ENCODE measurements around the gene DCST1. TPM values are rescaled to one million over a fixed set of nuclear protein-coding genes. Genes with fewer than 3 reads are reported as not detected.
A peak's percentile ranks its signal among the peaks of the same experiment; 100 is the strongest.

DCST1 gene
- total RNA-seq, 1 experiment from 2014 or later = not detected

GRCh38 chr1:155012776-155013602, 20.6 kb upstream of the DCST1 start:
- Histone ChIP-seq H3K4me1 (replicated peaks) (peaks cover 14% of the 10 kb centered on the region), H3K27ac (no peak overlapping the region), H3K27me3 (replicated peaks) (no peaks in the 10 kb centered on the region), H3K9me3 (replicated peaks) (no peaks in the 10 kb centered on the region), H3K4me3 (no peak overlapping the region), H3K36me3 (peaks cover 13% of the 10 kb centered on the region)
- DNase-seq (ENCODE audit: low read depth in 1 of 2, low spot score in 2 of 2) = no peak

- no peak overlapping the region for H3K4me3 ChIP-seq
- peaks cover 13% of the 10 kb centered on the region for H3K36me3 ChIP-seq
- no peak overlapping the region for H3K27ac ChIP-seq
- peaks cover 15% of the 10 kb centered on the region for H3K4me1 ChIP-seq (replicated peaks)
- no peaks in the 10 kb centered on the region for H3K27me3 ChIP-seq (replicated peaks)
- no peak for DNase-seq (ENCODE audit: low read depth in 1 of 2, low spot score in 2 of 2)
- no peaks in the 10 kb centered on the region for H3K9me3 ChIP-seq (replicated peaks)
Observed at GRCh38 chr1:155013632-155014031, 20.0 kb upstream of the DCST1 start.

GRCh38 chr1:155014709-155015508, 18.7 kb upstream of the DCST1 start:
- DNase-seq (ENCODE audit: low read depth in 1 of 2, low spot score in 2 of 2) = no peak
- Histone ChIP-seq H3K36me3 (peaks cover 13% of the 10 kb centered on the region), H3K27ac (no peak overlapping the region), H3K27me3 (replicated peaks) (no peaks in the 10 kb centered on the region), H3K4me3 (no peak overlapping the region), H3K9me3 (replicated peaks) (no peaks in the 10 kb centered on the region), H3K4me1 (replicated peaks) (peaks cover 20% of the 10 kb centered on the region)

DNA sequence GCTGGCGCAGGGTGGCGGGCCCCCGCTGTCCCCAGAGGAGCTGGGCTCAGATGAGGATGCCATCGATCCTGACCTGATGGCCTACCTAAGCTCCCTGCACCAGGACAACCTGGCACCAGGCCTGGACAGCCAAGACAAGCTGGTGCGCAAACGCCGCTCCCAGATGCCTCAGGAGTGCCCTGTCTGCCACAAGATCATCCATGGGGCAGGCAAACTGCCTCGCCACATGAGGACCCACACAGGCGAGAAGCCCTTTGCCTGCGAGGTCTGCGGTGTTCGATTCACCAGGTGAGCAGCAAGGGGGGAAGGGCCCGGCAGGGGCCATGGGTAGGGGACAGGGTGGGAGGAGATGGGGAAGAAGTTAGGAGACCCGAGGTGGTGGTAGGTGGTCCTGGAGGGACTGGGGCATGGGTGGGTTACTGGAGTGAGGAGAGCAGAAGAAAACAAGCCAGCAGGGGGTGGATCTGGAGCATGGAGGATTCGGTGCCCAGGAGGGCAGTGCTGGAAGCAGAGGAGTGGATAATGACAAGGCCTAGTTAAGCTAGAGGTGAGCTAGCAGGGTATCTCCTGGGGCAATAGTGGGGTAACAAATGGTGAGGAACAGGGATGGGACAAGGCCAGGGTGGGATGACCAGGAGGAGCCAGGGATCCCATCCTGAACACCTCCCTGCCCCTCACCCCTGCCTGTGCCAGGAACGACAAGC, 17.9 kb upstream of the DCST1 start:
- Histone ChIP-seq H3K27ac (no peak overlapping the region), H3K36me3 (peaks cover 13% of the 10 kb centered on the region), H3K4me1 (replicated peaks) (peaks cover 20% of the 10 kb centered on the region), H3K9me3 (replicated peaks) (no peaks in the 10 kb centered on the region), H3K4me3 (no peak overlapping the region), H3K27me3 (replicated peaks) (no peaks in the 10 kb centered on the region)
- no peak for DNase-seq (ENCODE audit: low read depth in 1 of 2, low spot score in 2 of 2)

GRCh38 chr1:155016231-155016831, 17.3 kb upstream of the DCST1 start:
- Histone ChIP-seq H3K4me3 (no peak overlapping the region), H3K9me3 (replicated peaks) (no peaks in the 10 kb centered on the region), H3K27me3 (replicated peaks) (no peaks in the 10 kb centered on the region)

GRCh38 chr1:155017041-155017945, 16.3 kb upstream of the DCST1 start:
- Histone ChIP-seq H3K27ac (peak overlapping the region; percentile 59), H3K4me3 (peak overlapping the region; percentile 42)

More at GRCh38 chr1:155016231-155016831, 17.3 kb upstream of the DCST1 start:
- H3K27ac ChIP-seq = peak overlapping the region; percentile 59
- no peak for DNase-seq (ENCODE audit: low read depth in 1 of 2, low spot score in 2 of 2)
- peaks cover 13% of the 10 kb centered on the region for H3K36me3 ChIP-seq
- H3K4me1 ChIP-seq (replicated peaks) = peaks cover 20% of the 10 kb centered on the region

GRCh38 chr1:155017946-155018316, 15.7 kb upstream of the DCST1 start:
- H3K4me3 ChIP-seq = peak overlapping the region; percentile 42

More at GRCh38 chr1:155017041-155017945, 16.3 kb upstream of the DCST1 start:
- Histone ChIP-seq H3K9me3 (replicated peaks) (no peaks in the 10 kb centered on the region), H3K36me3 (peaks cover 13% of the 10 kb centered on the region), H3K27me3 (replicated peaks) (no peaks in the 10 kb centered on the region), H3K4me1 (replicated peaks) (peaks cover 20% of the 10 kb centered on the region)
- peak; percentile 92 to 94 for DNase-seq (ENCODE audit: low read depth in 1 of 2, low spot score in 2 of 2)

GRCh38 chr1:155018617-155019348, 14.8 kb upstream of the DCST1 start:
- DNase-seq (ENCODE audit: low read depth in 1 of 2, low spot score in 2 of 2) = no peak
- H3K4me1 ChIP-seq (replicated peaks) = peaks cover 20% of the 10 kb centered on the region
- H3K27ac ChIP-seq = no peak overlapping the region
- H3K36me3 ChIP-seq = peaks cover 13% of the 10 kb centered on the region
- no peaks in the 10 kb centered on the region for H3K9me3 ChIP-seq (replicated peaks)
- H3K4me3 ChIP-seq = no peak overlapping the region
- H3K27me3 ChIP-seq (replicated peaks) = no peaks in the 10 kb centered on the region

More at GRCh38 chr1:155017946-155018316, 15.7 kb upstream of the DCST1 start:
- H3K4me1 ChIP-seq (replicated peaks) = peaks cover 20% of the 10 kb centered on the region
- no peaks in the 10 kb centered on the region for H3K27me3 ChIP-seq (replicated peaks)
- H3K27ac ChIP-seq = no peak overlapping the region
- DNase-seq (ENCODE audit: low read depth in 1 of 2, low spot score in 2 of 2) = no peak
- no peaks in the 10 kb centered on the region for H3K9me3 ChIP-seq (replicated peaks)
- peaks cover 13% of the 10 kb centered on the region for H3K36me3 ChIP-seq

DNA sequence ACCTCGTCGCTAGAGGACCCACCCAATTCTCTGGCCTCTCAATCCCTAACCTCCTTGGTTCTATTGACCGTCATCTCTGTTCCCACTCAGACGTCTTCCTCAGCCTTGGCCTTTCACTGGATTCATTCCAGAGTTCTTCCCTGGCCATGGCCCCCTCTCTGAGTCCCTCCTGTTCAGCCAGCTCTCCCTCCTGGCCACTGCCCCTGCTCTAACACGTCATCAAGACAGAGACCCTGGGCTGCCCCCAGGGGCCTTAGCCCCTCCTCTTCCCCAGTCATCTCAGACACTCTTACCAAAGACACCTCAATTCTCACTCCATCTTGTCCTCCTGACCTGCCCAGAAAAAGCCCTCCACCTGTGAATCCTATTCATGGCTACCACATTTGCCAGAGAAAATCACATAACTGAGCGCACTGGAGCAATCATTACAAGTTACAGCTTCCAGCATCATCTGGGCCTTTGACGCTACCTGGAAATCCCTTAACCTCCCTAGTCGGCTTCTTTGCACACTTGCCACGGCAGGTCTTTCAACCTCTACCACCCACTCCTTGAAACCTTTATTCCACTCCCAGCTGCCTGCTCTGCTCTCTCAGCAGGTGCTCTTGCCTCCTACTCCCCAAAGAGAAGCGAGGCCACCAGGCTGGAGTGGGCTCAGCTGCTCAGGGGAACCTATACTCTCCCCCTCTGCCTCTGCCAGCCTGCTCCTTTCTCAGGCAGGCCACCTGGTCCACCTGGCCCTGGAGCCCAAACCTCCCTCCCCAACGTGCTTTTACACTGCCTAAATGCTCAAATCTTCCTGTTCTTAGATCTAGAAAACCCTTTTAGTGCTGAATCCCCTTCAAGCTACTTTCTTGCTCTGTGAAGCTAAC, 14.0 kb upstream of the DCST1 start:
- Histone ChIP-seq H3K9me3 (replicated peaks) (no peaks in the 10 kb centered on the region), H3K27ac (no peak overlapping the region), H3K36me3 (peaks cover 13% of the 10 kb centered on the region), H3K4me1 (replicated peaks) (peaks cover 20% of the 10 kb centered on the region), H3K27me3 (replicated peaks) (no peaks in the 10 kb centered on the region), H3K4me3 (no peak overlapping the region)
- no peak for DNase-seq (ENCODE audit: low read depth in 1 of 2, low spot score in 2 of 2)

GRCh38 chr1:155022136-155022926, 11.3 kb upstream of the DCST1 start:
- Histone ChIP-seq H3K27ac (no peak overlapping the region), H3K4me1 (replicated peaks) (peaks cover 19% of the 10 kb centered on the region), H3K4me3 (no peak overlapping the region), H3K36me3 (no peaks in the 10 kb centered on the region), H3K27me3 (replicated peaks) (no peaks in the 10 kb centered on the region), H3K9me3 (replicated peaks) (no peaks in the 10 kb centered on the region)
- DNase-seq (ENCODE audit: low read depth in 1 of 2, low spot score in 2 of 2) = no peak

DNA sequence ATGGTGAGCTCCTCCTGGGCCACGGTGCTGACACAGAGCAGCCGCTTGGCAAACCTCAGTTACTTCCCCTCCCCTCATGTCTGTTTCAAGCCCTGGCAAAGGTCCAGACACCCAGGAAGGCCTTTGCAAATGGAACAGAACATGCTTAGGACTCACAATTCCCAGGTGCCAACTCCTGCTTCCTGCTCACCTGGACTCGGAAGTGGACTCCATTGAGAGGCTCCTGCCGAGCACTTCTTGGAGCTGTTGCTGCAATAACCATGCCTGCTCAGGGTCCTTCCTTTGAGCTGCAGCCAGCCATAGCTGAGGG, 10.7 kb upstream of the DCST1 start:
- no peaks in the 10 kb centered on the region for H3K36me3 ChIP-seq
- no peaks in the 10 kb centered on the region for H3K27me3 ChIP-seq (replicated peaks)
- H3K4me1 ChIP-seq (replicated peaks) = peaks cover 14% of the 10 kb centered on the region
- DNase-seq (ENCODE audit: low read depth in 1 of 2, low spot score in 2 of 2) = no peak
- no peaks in the 10 kb centered on the region for H3K9me3 ChIP-seq (replicated peaks)
- no peak overlapping the region for H3K27ac ChIP-seq
- H3K4me3 ChIP-seq = no peak overlapping the region
